ENCODE results near the gene U2AF1L4. TPM values are rescaled to one million over a fixed set of nuclear protein-coding genes. Genes with fewer than 3 reads are reported as not detected.

Gene U2AF1L4
- total and polyA plus RNA-seq, 10 of the 15 experiments (the other 5 are each of a cell fraction or from before 2014, with no cell fraction given): 7.9 to 21.6 (median 15.1) TPM

DNA sequence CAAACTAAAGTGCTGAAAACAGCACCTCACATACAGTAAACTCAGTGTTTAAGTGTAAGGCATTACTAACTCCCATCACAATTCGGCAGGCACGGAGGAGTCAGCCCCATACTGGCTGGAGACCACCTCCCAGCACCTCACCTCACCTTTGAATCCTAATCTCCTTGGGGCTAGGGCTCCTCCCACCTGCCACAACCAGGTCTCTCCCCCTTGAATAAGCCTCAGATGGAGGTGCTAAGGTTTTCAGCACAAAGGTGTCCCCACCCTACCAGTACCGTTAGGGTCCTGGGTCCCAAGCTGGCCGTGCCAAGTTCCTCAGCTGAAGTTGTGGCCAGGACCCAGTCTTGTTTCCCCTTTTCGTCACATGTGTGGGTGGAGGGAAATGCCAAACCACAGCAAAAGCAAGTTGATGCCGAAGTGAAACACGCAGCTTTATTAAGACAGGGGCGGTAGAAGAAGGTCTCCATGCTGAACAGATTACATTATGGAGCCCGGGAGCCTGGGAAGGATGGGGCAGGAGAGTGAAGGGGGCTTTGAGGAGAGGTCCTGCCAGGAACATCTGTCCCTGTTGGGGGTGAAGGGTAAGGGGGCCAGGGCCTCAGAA lies 3.0 kb downstream of the U2AF1L4 start, which contains the start of gene IGFLR1 (continued):
- TF ChIP-seq, protein P1, sequence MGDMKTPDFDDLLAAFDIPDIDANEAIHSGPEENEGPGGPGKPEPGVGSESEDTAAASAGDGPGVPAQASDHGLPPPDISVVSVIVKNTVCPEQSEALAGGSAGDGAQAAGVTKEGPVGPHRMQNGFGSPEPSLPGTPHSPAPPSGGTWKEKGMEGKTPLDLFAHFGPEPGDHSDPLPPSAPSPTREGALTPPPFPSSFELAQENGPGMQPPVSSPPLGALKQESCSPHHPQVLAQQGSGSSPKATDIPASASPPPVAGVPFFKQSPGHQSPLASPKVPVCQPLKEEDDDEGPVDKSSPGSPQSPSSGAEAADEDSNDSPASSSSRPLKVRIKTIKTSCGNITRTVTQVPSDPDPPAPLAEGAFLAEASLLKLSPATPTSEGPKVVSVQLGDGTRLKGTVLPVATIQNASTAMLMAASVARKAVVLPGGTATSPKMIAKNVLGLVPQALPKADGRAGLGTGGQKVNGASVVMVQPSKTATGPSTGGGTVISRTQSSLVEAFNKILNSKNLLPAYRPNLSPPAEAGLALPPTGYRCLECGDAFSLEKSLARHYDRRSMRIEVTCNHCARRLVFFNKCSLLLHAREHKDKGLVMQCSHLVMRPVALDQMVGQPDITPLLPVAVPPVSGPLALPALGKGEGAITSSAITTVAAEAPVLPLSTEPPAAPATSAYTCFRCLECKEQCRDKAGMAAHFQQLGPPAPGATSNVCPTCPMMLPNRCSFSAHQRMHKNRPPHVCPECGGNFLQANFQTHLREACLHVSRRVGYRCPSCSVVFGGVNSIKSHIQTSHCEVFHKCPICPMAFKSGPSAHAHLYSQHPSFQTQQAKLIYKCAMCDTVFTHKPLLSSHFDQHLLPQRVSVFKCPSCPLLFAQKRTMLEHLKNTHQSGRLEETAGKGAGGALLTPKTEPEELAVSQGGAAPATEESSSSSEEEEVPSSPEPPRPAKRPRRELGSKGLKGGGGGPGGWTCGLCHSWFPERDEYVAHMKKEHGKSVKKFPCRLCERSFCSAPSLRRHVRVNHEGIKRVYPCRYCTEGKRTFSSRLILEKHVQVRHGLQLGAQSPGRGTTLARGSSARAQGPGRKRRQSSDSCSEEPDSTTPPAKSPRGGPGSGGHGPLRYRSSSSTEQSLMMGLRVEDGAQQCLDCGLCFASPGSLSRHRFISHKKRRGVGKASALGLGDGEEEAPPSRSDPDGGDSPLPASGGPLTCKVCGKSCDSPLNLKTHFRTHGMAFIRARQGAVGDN (IDR thresholded peaks at IDR 0.05): peak; percentile 41; the same call in 1 of the 2 replicates
- TF ChIP-seq KLF5 (IDR thresholded peaks at IDR 0.05; ENCODE audit: partially characterized antibody): peak; percentile 76
- no peak; the same call in 1 of the 2 replicates for TF ChIP-seq POLR2AphosphoS2 (IDR thresholded peaks at IDR 0.05; ENCODE audit: low read depth, low read length)
- no peak; the same call in 1 of the 2 replicates for TF ChIP-seq BACH1 (IDR thresholded peaks at IDR 0.05; ENCODE audit: borderline replicate concordance)
- peak; percentile 97; the same call in 1 of the 2 replicates for TF ChIP-seq ASH2L (IDR thresholded peaks at IDR 0.05; ENCODE audit: borderline replicate concordance, low read depth)
- peak; percentile 80 for TF ChIP-seq YY1 (IDR thresholded peaks at IDR 0.05; ENCODE audit: low read depth, low read length)
- TF ChIP-seq IKZF1 (conservative IDR thresholded peaks at IDR 0.05): peak; percentile 79
- no peak for TF ChIP-seq NFYB (IDR thresholded peaks at IDR 0.05; ENCODE audit: insufficient read depth, low read depth, low read length)
- TF ChIP-seq BMI1 (IDR thresholded peaks at IDR 0.05; ENCODE audit: borderline replicate concordance): 0 out of 2 replicates have a peak, but pooled peaks have one; percentile 13
- peak; percentile 94 for TF ChIP-seq DPF2 (IDR thresholded peaks at IDR 0.05)
- TF ChIP-seq TCF3 (IDR thresholded peaks at IDR 0.05; ENCODE audit: borderline replicate concordance, insufficient read depth, low read depth, low read length): peak; percentile 62; the same call in 1 of the 2 replicates
- TF ChIP-seq TAF1 (IDR thresholded peaks at IDR 0.05; ENCODE audit: borderline replicate concordance, low read depth, low read length): peak; percentile 77; the same call in 1 of the 2 replicates
- TF ChIP-seq, protein P2, sequence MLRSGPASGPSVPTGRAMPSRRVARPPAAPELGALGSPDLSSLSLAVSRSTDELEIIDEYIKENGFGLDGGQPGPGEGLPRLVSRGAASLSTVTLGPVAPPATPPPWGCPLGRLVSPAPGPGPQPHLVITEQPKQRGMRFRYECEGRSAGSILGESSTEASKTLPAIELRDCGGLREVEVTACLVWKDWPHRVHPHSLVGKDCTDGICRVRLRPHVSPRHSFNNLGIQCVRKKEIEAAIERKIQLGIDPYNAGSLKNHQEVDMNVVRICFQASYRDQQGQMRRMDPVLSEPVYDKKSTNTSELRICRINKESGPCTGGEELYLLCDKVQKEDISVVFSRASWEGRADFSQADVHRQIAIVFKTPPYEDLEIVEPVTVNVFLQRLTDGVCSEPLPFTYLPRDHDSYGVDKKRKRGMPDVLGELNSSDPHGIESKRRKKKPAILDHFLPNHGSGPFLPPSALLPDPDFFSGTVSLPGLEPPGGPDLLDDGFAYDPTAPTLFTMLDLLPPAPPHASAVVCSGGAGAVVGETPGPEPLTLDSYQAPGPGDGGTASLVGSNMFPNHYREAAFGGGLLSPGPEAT (IDR thresholded peaks at IDR 0.05; ENCODE audit: low read depth): peak; percentile 93
- no peak for TF ChIP-seq HDAC6 (IDR thresholded peaks at IDR 0.05; ENCODE audit: unreplicated experiment)
- TF ChIP-seq, protein P3, sequence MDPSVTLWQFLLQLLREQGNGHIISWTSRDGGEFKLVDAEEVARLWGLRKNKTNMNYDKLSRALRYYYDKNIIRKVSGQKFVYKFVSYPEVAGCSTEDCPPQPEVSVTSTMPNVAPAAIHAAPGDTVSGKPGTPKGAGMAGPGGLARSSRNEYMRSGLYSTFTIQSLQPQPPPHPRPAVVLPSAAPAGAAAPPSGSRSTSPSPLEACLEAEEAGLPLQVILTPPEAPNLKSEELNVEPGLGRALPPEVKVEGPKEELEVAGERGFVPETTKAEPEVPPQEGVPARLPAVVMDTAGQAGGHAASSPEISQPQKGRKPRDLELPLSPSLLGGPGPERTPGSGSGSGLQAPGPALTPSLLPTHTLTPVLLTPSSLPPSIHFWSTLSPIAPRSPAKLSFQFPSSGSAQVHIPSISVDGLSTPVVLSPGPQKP (IDR thresholded peaks at IDR 0.05; ENCODE audit: low read depth, low read length): no peak

All from GM12878 (cell line).